GM12878 (cell line): Measurements from ENCODE around the gene RBMS3. TPM values are rescaled to one million over a fixed set of nuclear protein-coding genes. Genes with fewer than 3 reads are reported as not detected.
A peak's percentile ranks its signal among the peaks of the same experiment; 100 is the strongest.

ENCODE experiments used
- ATF2 ChIP-seq: IDR thresholded peaks from 2 replicates; pipeline ENCODE4 v1.6.1; 2012; ENCODE audit warnings: low read length, inconsistent platforms
- CREM ChIP-seq: IDR thresholded peaks from 2 replicates; pipeline ENCODE4 v1.6.1; 2014; ENCODE audit warnings: antibody characterized with exemption, low read depth
- MTA2 ChIP-seq: fragments of 450-650 bp; IDR thresholded peaks from 2 replicates; pipeline ENCODE4 v1.6.1; 2016; ENCODE audit warnings: low read depth, mild to moderate bottlenecking, moderate library complexity
- RB1 ChIP-seq: fragments of 450-650 bp; formaldehyde crosslinking; IDR thresholded peaks from 2 replicates; pipeline ENCODE4 v1.6.1; 2017; ENCODE audit warnings: mild to moderate bottlenecking, borderline replicate concordance
- SREBF2 ChIP-seq: IDR thresholded peaks from 2 replicates; pipeline ENCODE4 v1.6.1; 2012; ENCODE audit warnings: mild to moderate bottlenecking, low read length
- YBX1 ChIP-seq: fragments of 450-650 bp; IDR thresholded peaks from 2 replicates; pipeline ENCODE4 v1.6.1; 2016; ENCODE audit warnings: antibody characterized with exemption
- ZNF274 ChIP-seq: IDR thresholded peaks from one replicate; pipeline ENCODE4 v1.8.0; 2011; ENCODE audit not compliant: insufficient read length, insufficient read depth
- ZNF384 ChIP-seq: IDR thresholded peaks from 2 replicates; pipeline ENCODE4 v1.6.1; 2012; ENCODE audit warnings: low read depth, mild to moderate bottlenecking, low read length, improper control_type of control experiment, borderline replicate concordance
- ZNF592 ChIP-seq: fragments of 450-650 bp; IDR thresholded peaks from 2 replicates; pipeline ENCODE4 v1.6.1; 2017; ENCODE audit warnings: mild to moderate bottlenecking, moderate library complexity
- ZSCAN29 ChIP-seq: fragments of 450-650 bp; IDR thresholded peaks from 2 replicates; pipeline ENCODE4 v1.6.1; 2017; ENCODE audit warnings: mild to moderate bottlenecking, moderate library complexity
- polyA plus RNA-seq, 11 experiments: library from polyadenylated mRNA; depleted of rRNA in 4 of 11; unstranded in 6 of 11; stranded (reverse) in 5 of 11; fragments of >200 nt; fragmentation: Nextera tagmentation in 4 of 11; fragmentation: Illumina TruSeq in 1 of 11; extraction: Ambion mirVana in 4 of 11; extraction: Trizol in 1 of 11; gene quantifications; 1 replicate in 1 of 11; 2 replicates in 10 of 11; pipeline versions ENCODE4 v1.2.1 to v1.2.3, GENCODE V29; 2011 to 2016; ENCODE audit warnings: inconsistent platforms in 2 of 11, missing spikeins in 2 of 11, low read depth in 1 of 11
- total RNA-seq, 4 experiments: library from RNA; depleted of rRNA in 3 of 4; stranded (reverse); fragments of >200 nt in 3 of 4; fragmentation: Illumina TruSeq in 1 of 4; extraction: Trizol in 1 of 4; gene quantifications; 2 replicates each; pipeline versions ENCODE4 v1.2.1 to v1.2.3, GENCODE V29; 2013 to 2021

Gene RBMS3
- total and polyA plus RNA-seq, 10 of the 15 experiments (the other 5 are each of a cell fraction or from before 2014, with no cell fraction given) = 0.79 to 4.7 (median 3.1) TPM

- TF ChIP-seq ZNF592 (no peak), ZNF384 (peak; percentile 63; the same call in 1 of the 2 replicates), ATF2 (peak; percentile 42; the same call in 1 of the 2 replicates), RB1 (no peak), MTA2 (0 out of 2 replicates have a peak, but pooled peaks have one; percentile 32), CREM (0 out of 2 replicates have a peak, but pooled peaks have one; percentile 14), ZSCAN29 (no peak), ZNF274 (no peak), SREBF2 (no peak), YBX1 (no peak)
Observed at GRCh38 chr3:29284497-29284896, 3.6 kb downstream of the RBMS3 start (continued).
